GM19099 (cell line): ENCODE measurements around the gene NPLOC4.

Experiments used
- POLR2A ChIP-seq: IDR thresholded peaks from 3 replicates; pipeline ENCODE4 v1.6.1; 2011; ENCODE audit warnings: low read depth; ENCODE audit not compliant: insufficient read length; ENCODE audit errors: extremely low read depth

The NPLOC4 gene

GRCh38 chr17:81586096-81586495, 50.8 kb downstream of the NPLOC4 start:
- no peak for TF ChIP-seq POLR2A

GRCh38 chr17:81583589-81584342, 53.1 kb downstream of the NPLOC4 start:
- no peak for TF ChIP-seq POLR2A

DNA sequence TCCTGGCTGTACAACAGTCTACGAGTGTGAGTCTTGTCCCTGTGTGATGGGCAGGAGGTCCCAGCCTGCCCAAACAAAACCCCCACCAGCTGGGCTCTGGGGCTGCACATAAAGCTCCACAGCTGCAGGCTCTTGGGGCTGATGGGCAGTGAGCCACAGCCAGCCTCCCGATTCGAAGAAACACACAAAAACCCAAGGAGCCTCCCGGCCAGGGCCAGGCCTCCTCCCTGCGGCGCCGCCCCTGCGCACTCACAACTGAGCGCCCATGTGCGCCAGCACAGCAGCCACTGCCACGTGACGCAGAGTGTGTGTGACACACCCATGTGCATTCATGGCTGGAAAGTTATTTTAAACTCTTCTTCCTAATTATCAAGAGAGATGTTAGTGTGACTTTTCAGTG, 54.2 kb downstream of the NPLOC4 start:
- TF ChIP-seq POLR2A = no peak

DNA sequence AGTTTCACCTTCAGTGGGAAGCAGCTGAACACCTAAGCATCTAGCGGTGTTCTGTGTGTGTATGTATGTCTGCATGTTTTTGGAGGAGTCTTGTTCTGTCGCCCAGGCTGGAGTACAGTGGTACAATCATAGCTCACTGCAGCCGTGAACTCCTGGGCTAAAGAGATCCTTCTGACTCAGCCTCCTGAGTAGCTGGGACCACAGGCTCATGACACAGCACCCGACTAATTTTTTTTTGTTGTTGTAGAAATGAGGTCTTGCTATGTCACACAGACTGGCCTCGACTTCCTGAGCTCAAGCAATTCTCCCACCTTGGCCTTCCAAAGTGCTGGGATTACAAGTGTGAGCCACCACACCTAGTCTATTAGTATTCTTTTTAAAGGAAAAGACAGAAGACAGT, 54.6 kb downstream of the NPLOC4 start:
- no peak for TF ChIP-seq POLR2A

DNA sequence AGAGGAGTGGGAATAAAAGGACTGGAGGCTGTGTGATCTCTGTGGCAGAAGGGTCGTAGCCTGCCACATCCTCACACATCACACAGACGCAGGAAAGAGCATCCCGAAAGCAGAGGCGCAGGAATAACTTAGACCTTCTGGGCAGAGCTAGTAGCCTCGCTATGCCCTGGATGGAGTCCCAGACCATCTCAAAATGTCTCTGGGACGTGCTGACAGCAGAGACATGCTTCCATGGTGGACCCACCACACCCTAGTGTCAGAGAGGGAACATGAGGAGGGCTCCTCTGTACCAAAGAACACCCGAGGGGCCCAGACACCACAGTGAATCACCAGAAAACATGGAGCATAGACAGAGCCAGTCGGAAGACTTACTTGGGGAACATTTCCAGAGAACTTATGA, 55.2 kb downstream of the NPLOC4 start:
- TF ChIP-seq POLR2A = no peak

GRCh38 chr17:81580481-81580880, 56.4 kb downstream of the NPLOC4 start:
- no peak for TF ChIP-seq POLR2A

DNA sequence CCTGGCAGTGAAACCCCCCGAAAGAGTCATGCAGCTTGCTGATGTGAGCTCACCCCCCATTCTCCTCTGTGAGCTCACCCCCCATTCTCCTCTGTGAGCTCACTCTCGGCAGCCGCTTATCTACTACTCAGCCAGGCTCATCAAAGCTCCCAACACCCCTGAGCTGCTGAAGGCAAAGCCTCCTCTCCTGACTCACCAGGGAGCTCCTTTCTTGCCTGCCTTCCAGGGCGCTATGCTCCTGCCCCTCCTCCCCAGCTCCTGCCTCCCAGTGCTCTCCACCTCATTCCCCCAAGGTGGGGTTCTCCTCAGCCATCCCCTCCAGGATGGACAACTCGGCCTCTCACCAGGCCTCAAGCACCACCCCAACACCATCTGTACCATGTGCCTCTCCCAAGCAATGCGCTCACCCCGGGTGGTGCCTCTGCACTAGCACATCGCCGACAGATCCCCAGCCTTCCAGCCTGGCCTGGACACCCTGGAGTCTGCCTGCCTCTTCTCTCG, 57.0 kb downstream of the NPLOC4 start:
- TF ChIP-seq POLR2A = no peak

DNA sequence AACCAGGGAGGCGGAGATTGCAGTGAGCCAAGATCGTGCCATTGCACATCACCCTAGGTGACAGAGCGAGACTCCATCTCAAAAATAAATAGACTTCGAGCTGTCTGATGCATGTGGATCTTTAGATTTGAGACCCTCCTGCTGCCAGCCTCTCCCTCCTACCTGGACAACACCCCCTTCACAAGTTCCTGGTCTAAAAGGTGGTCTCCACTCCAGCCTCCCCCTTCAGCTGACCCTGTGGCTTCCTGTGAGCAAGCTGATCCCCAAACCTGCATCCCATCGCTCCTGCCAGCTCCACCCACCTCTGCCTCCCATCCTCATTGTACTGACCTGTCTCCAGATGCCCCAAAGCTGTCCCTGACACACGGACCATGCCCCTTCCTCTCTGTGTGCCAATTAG, 57.6 kb downstream of the NPLOC4 start:
- TF ChIP-seq POLR2A = no peak

DNA sequence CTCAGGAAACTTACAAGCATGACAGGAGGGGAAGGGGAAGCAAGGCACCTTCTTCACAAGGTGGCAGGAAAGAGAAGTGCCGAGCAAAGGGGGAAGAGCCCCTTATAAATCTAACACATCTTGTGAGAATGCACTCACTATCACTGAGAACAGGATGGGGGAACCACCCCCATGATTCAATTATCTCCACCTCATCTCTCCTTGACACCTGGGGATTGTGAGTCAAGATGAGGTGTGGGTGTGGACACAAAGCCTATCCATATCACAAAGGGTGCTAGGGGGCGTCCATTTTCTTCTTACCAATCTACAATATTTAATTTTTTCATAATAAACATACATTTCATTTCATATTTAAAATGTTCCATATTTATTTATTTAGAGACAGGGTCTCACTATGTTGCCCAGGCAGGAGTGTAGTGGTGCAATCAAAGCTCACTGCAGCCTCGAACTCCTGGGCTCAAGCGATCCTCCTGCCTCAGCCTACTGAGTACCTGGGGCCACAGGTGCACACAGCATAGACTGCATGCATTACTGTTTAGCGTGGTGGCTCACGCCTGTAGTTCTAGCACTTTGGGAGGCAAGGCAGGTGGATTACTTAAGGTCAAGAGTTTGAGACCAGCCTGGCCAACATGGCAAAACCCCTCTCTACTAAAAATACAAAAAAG, 58.2 kb downstream of the NPLOC4 start:
- TF ChIP-seq POLR2A = no peak

DNA sequence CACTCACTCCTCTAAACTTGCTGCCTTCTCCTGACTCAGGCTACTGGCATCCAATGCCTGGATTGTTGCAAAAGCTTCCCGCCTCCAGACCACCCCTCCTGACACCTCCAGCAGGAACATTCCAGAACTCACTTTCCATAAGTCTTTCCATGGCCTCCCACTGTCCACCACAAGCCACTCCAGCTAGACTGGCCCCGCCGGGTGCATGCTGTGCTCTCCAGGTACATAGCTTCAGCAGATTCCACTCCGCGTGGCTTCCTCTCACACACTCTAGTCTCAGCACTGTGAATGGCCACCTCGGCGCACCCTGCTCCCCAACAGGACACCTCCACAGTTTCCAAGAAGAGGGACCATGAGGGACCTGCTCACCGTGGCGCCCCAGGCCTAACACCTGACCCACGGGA, 58.9 kb downstream of the NPLOC4 start:
- no peak for TF ChIP-seq POLR2A

DNA sequence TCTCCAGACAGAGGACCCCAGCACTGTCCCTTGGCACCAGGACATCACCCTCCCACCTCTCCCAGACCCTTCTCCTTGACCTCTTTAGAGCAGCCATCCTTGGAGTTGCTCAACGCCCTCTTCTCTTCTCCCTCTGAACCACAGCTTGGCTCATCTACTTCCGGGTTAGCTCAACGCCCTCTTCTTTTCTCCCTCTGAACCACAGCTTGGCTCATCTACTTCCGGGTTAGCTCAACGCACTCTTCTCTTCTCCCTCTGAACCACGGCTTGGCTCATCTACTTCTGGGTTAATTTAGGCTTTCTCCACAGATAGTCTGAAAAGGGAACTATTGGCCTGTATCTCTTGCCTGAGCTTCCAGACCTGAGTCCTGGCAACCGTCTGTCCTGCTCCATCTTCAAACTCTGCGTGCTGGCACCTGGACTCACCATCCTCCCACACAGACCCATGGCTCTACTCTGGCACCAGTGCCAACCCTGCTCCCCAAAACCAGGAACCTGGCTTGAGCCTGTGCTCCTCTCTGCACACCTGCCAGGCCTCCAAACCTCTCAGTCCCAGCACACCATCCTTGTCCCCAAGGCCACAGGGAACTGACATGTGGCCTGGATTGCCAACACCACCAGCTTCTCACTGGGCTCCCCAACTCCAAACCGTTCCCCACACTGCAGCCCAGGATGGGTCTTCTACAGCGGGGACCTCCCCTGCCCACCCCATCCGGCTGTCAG, 59.5 kb downstream of the NPLOC4 start:
- no peak for TF ChIP-seq POLR2A

- no peak for TF ChIP-seq POLR2A
These were observed 60.2 kb downstream of the NPLOC4 start for GRCh38 chr17:81576621-81577277.

GRCh38 chr17:81575836-81576235, 61.1 kb downstream of the NPLOC4 start:
- TF ChIP-seq POLR2A = no peak

DNA sequence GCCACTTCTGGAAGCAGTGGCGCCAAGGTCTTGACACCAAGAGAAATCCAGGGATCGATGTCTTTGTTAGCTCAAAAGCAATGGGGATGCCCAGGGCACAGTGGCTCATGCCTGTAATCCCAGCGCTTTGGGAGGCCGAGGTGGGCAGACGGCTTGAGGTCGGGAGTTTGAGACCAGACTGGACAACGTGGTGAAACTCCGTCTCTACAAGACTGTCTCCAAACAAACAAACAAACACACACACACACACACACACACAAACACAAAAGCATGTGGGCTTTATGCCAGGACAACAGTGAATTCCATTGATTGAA, 62.3 kb downstream of the NPLOC4 start:
- no peak for TF ChIP-seq POLR2A
